GM06990 (cell line): ENCODE results near the gene KIAA0930.
"Not testable (repeated sequence)": the region's sequence is repeated elsewhere in the genome, so short reads cannot be mapped to it uniquely, and the experiment has no call there.

Experiments
- DNase-seq: peaks from one replicate; pipeline ENCODE4 v3.0.0-alpha.2; 2011; ENCODE audit not compliant: insufficient read length; ENCODE audit errors: extremely low read depth
- H3K27me3 ChIP-seq: replicated peaks from 2 replicates; pipeline ENCODE4 v1.6.0; 2011; ENCODE audit warnings: low read length; ENCODE audit not compliant: control insufficient read depth, insufficient read depth
- H3K36me3 ChIP-seq: 2 replicates; pipeline ENCODE4 v1.5.1; 2011; ENCODE audit warnings: low read length; ENCODE audit not compliant: control insufficient read depth, insufficient read depth
- H3K4me3 ChIP-seq: replicated peaks from 2 replicates; pipeline ENCODE4 v1.5.1; 2011; ENCODE audit warnings: low read depth, mild to moderate bottlenecking, control low read depth, low read length
- CTCF ChIP-seq: IDR thresholded peaks from 2 replicates; pipeline ENCODE4 v1.5.1; 2011; ENCODE audit warnings: low read length, control low read depth, mild to moderate bottlenecking, inconsistent platforms; ENCODE audit not compliant: insufficient read depth, poor library complexity, severe bottlenecking

The KIAA0930 gene

DNA sequence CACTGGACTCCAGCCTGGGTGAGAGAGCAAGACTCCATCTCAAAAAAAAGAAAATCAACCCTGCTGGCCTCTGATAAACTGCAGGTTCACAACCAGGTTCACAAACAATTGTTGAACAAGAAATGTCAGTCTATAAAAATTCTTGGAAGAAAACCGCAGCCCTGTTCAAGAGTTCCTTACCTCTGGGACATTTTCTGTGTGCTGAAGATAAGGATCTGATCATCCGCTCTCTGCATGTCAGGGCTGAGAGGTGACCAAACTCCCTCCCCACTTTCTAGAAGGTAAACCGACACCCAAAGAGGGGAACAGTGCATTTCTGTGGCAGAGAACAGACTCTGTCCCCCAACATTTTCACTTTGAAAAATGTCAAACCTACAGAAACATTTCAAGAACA lies 39.9 kb upstream of the KIAA0930 start:
- H3K36me3 ChIP-seq, result no peaks in the 10 kb centered on the region
- no peaks in the 10 kb centered on the region; the same call in 1 of the 2 replicates for H3K27me3 ChIP-seq
- no peak for TF ChIP-seq CTCF
- DNase-seq, result no peak
- no peak overlapping the region for H3K4me3 ChIP-seq

- Histone ChIP-seq H3K4me3 (no peak overlapping the region), H3K27me3 (no peaks in the 10 kb centered on the region; the same call in 1 of the 2 replicates), H3K36me3 (no peaks in the 10 kb centered on the region)
- TF ChIP-seq CTCF, result no peak
- no peak for DNase-seq
Measured at GRCh38 chr22:45278125-45278524, 37.4 kb upstream of the KIAA0930 start.

GRCh38 chr22:45277720-45278119 lies 37.0 kb upstream of the KIAA0930 start:
- not testable (repeated sequence) for DNase-seq, H3K27me3 ChIP-seq, H3K4me3 ChIP-seq, H3K36me3 ChIP-seq

DNA sequence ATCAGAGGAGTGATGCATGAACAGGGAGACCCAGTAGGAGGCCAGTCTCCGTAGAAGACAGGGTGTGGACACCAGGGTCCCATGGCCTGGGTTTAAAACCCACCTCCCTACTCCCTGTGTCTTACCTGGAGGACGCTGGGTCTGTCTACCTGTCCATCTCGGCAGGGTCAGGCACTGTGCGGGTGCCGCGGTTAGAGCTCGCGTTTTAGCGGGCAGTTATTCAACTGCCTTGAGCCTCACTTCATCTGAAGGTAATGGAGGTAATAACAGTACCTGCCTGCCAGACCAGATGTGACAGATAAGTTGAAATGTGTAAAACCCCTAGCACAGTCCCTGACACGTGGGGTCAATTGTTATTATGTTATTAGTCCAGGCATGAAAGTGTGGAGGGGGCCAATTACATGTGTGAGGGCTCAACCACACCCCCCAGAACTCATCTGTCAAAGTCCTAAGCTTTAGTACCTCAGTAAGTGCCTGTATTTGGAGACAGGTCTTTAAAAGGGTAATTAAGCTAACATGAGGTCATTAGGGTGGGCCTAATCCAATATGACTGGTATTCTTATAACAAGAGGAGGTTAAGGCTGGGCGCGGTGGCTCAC lies 35.9 kb upstream of the KIAA0930 start:
- H3K27me3 ChIP-seq, result no peaks in the 10 kb centered on the region; the same call in 1 of the 2 replicates
- no peak for DNase-seq
- H3K36me3 ChIP-seq, result no peaks in the 10 kb centered on the region
- no peak overlapping the region for H3K4me3 ChIP-seq
- TF ChIP-seq CTCF, result no peak

GRCh38 chr22:45273452-45274075 lies 32.9 kb upstream of the KIAA0930 start:
- no peak for TF ChIP-seq CTCF
- no peak for DNase-seq

DNA sequence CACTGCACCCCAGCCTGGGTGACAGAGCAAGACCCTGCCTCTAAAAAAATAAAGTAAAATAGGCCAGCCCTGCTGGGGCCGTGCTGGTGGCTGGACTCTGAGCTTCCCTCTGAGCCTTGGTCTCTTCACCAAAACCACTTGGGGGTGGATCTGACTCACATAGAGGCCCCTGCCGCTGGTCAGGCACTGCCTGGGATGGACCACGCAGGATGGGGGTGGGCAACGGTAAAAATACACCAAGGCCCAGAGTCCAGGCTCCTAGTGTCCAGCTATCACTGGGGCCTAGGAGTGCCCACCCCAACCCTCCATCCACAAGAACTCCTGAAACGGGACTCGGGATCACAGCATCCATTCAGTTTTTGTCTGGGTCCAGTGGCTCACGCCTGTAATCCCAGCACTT lies 31.8 kb upstream of the KIAA0930 start:
- no peak for TF ChIP-seq CTCF
- no peak overlapping the region for H3K4me3 ChIP-seq
- H3K36me3 ChIP-seq, result no peaks in the 10 kb centered on the region
- H3K27me3 ChIP-seq, result no peaks in the 10 kb centered on the region
- no peak for DNase-seq

More at GRCh38 chr22:45273452-45274075, 32.9 kb upstream of the KIAA0930 start:
- Histone ChIP-seq H3K36me3 (no peaks in the 10 kb centered on the region), H3K4me3 (no peak overlapping the region), H3K27me3 (no peaks in the 10 kb centered on the region; the same call in 1 of the 2 replicates)
